ENCODE measurements around the gene GPR37L1.
"Not testable (repeated sequence)": the region's sequence is repeated elsewhere in the genome, so short reads cannot be mapped to it uniquely, and the experiment has no call there.

Gene GPR37L1

DNA sequence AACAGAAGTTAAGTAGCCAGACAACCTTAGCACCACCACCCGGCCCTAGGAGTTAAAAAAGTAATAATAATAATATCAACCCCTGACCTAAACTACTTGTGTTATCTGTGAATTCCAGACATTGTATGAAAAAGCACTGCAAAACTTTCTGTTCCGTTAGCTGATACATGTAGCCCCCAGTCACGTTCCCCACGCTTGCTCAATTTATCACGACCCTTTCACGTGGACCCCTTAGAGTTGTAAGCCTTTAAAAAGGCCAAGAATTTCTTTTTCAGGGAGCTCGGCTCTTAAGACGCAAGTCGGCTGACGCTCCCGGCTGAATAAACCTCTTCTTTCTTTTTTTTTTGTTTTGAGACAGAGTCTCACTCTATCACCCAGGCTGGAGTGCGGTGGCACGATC, 44.3 kb downstream of the GPR37L1 start:
- not testable (repeated sequence) for DNase-seq (ENCODE audit: extremely low read depth in 1 of 2, low read depth in 1 of 2)

- no peak for DNase-seq (ENCODE audit: extremely low read depth in 1 of 2, low read depth in 1 of 2)
Measured at GRCh38 chr1:202167708-202168415, 45.1 kb downstream of the GPR37L1 start.

DNA sequence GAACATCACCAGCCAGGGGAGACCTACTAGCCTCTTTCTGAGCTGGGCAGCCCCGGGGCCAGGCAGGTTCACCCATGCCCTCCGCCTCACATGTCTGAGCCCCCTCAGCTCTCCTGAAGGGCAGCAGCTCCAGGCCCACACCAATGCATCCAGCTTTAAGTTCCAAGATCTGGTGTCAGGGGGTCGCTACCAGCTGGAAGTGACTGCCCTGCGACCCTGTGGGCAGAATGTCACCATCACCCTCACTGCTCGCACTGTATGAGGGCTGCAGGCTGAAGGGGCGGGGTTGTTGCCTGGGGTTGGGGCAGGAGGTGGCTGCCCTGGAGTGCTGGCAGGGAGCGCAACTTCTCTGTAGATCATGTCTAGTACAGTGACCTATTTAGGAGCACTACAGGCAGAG, 46.1 kb downstream of the GPR37L1 start:
- DNase-seq (ENCODE audit: extremely low read depth in 1 of 2, low read depth in 1 of 2), result no peak

GRCh38 chr1:202170726-202171125, 48.0 kb downstream of the GPR37L1 start:
- DNase-seq (ENCODE audit: extremely low read depth in 1 of 2, low read depth in 1 of 2), result no peak

DNA sequence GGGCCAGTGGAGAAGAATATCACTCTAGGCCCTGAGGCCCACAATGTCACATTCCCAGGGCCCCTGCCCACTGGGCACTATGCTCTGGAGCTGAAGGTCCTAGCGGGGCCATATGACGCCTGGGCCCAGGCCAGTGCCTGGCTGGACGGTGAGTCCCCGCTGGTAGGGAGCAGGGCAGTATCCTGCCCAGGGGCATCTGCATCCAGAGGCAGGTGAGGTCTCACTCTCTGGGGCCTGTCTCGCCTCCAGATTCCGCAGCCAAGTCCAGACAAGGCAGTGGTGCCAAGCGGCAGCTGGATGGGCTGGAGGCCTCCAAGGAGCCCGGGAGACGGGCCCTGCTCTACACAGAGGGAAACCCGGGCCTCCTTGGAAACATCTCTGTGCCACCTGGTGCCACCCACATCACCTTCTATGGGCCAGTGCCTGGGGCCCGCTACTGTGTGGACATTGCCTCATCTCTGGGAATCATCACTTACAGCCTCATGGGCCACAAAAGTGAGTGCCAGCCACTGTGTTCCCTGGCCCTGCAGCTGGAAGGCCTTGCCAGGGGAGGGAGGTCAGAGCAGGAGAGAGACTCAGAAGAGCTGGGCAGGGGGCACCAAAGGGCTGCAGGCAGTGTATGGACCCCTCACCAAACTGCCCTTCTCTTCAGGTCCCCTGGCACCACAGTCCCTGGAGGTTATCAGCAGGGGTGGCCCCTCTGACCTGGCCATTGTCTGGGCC, 48.7 kb downstream of the GPR37L1 start:
- DNase-seq (ENCODE audit: extremely low read depth in 1 of 2, low read depth in 1 of 2), result no peak

- no peak for DNase-seq (ENCODE audit: extremely low read depth in 1 of 2, low read depth in 1 of 2)
Measured at GRCh38 chr1:202172015-202172355, 49.3 kb downstream of the GPR37L1 start.

DNA sequence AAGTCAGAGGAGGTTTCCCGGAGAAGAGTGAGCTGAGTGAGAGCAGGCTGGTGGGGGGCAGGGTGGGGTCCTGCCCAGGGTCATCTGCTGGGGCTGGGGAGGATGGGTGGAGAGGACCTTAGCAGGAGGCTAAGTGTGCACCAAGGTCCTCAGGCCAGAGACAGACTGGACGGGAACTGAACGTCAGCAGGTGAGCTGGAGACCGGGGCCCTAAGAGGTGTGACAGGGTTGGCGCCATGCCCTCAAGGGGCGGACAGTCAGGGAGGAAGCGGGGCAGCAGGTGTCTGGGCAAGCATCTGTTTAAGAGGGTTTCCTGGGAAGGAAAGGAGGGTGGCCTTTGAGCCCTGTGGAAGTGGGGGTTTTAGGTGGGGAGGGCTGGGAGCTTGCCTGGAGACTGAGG, 51.3 kb downstream of the GPR37L1 start:
- DNase-seq (ENCODE audit: extremely low read depth in 1 of 2, low read depth in 1 of 2), result no peak

DNA sequence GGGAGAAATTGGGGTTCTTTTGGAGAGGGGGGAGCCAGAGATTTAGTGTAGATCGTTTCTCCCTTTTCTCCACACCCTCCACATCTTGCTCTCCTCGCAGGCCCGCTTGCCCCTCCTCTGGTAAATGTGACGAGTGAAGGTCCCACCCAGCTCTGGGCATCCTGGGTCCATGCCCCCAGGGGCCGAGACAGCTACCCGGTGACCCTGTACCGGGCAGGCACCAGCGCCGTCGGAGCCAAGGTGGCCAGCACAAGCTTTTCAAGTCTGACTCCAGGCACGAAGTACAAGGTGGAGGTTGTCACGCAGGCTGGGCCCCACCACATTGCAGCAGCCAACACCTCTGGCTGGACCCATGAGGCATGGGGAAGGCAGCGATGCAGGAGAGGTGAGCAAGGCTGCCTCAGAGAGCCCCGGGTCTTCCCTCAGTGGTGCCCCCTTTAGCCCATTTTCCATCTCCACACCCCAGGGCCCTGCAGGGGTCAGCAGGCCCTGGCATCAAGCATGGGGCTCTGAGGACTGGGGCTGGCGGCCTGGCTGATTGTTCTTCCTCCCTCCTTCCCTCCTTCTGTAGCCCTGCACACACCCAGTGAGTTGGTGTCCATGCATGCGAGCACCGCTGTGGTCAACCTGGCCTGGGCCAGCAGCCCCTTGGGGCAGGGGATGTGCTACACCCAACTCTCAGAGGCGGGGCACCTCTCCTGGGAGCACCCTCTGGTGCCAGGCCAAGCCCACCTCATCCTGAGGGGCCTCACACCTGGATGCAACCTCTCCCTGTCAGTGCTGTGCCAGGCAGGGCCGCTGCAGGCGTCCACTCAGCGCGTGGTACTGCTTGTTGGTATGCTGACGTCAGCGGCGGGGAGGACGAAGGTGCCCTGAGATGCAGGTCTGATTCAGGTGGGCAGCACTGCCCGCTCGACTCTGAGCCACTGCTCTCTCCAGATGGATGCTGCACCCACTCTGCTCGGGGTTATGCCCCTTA, 54.5 kb downstream of the GPR37L1 start:
- no peak for DNase-seq (ENCODE audit: extremely low read depth in 1 of 2, low read depth in 1 of 2)

- no peak for DNase-seq (ENCODE audit: extremely low read depth in 1 of 2, low read depth in 1 of 2)
Measured at GRCh38 chr1:202179828-202180750, 57.4 kb downstream of the GPR37L1 start.

DNA sequence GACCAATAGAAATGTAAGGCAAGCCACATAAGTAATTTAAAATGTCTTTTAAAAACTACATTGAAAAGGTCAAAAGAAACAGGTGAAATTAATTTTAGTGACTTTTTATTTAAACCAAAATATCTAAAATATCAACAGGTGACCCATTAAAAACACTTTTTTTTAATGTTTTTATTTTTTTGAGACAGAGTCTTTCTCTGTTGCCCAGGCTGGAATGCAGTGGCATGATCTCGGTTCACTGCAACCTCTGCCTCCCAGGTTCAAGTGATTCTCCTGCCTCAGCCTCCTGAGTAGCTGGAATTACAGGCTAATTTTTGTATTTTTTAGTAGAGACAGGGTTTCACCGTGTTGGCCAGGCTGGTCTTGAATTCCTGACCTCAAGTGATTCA, 58.0 kb downstream of the GPR37L1 start:
- DNase-seq (ENCODE audit: extremely low read depth in 1 of 2, low read depth in 1 of 2), result not testable (repeated sequence)

GRCh38 chr1:202181586-202181985, 58.9 kb downstream of the GPR37L1 start:
- no peak for DNase-seq (ENCODE audit: extremely low read depth in 1 of 2, low read depth in 1 of 2)

GRCh38 chr1:202182040-202182877, 59.5 kb downstream of the GPR37L1 start:
- no peak for DNase-seq (ENCODE audit: extremely low read depth in 1 of 2, low read depth in 1 of 2)

All from activated CD8-positive, alpha-beta memory T cell treated with anti-CD3 and anti-CD28 coated beads for 1 hour (primary cell).